Measurements from ENCODE around the gene CHST3.

DNA sequence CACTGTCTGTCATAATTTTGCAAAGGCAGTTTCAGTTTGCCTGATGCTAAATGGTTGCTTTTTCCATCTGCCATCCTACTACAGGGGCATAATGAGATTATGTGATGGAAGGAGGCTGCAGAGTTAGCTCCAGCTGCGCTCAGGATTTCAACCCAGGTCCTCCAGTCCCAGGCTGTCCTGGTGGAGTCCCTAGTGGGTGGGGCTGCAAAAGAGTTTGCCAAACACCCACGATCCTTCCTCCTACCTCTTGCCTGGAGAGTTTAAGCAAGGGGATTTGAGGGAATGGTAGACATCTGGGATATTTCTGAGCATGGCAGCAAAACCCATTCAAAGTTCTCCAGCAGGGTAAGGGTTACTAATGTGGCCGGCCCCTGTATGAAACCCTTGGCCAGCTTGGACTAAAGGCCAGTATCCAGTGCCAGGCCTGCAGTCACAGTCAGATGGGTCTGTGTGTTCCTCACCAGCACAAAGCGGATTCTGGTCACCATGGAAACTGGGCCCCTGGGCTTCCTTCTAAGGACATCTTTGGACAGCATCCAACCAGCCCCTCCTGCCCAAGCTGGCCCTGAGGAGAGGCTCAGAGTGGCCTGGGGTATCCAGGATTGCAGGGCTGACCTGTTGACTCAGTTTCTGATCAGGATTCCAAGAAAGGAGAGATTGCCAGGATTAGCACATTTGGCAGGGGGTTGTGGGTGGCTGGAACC, 42.7 kb upstream of the CHST3 start:
- TF ChIP-seq, protein P1, sequence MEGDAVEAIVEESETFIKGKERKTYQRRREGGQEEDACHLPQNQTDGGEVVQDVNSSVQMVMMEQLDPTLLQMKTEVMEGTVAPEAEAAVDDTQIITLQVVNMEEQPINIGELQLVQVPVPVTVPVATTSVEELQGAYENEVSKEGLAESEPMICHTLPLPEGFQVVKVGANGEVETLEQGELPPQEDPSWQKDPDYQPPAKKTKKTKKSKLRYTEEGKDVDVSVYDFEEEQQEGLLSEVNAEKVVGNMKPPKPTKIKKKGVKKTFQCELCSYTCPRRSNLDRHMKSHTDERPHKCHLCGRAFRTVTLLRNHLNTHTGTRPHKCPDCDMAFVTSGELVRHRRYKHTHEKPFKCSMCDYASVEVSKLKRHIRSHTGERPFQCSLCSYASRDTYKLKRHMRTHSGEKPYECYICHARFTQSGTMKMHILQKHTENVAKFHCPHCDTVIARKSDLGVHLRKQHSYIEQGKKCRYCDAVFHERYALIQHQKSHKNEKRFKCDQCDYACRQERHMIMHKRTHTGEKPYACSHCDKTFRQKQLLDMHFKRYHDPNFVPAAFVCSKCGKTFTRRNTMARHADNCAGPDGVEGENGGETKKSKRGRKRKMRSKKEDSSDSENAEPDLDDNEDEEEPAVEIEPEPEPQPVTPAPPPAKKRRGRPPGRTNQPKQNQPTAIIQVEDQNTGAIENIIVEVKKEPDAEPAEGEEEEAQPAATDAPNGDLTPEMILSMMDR (IDR thresholded peaks at IDR 0.05) = no peak
- TF ChIP-seq EP300 (IDR thresholded peaks at IDR 0.05) = no peak

Measured in tibial nerve (tissue), 4 donors.